ENCODE data around the gene SLC52A1.
"Not testable (repeated sequence)": the region's sequence is repeated elsewhere in the genome, so short reads cannot be mapped to it uniquely, and the experiment has no call there.

SLC52A1 gene

DNA sequence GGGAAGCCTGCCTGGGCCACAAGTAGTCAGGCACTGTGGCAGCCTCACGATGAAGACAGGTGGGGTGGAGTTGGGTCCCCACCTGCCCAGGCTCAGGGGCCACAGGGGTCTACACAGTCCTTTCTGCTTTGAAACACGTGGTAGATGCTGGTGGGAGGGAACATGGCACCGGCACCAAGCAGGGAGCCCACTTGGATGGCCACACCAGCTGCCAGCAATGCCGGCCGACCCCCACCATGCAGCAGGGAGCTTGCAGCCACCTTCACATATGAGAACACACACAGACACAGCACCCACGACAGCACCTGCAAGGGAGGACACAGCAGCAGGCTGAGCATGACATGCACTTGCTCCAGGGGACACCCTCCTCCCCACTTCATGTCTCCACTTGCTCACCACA, 2.4 kb downstream of the SLC52A1 start:
- no peaks in the 10 kb centered on the region for H3K9me3 ChIP-seq (ENCODE audit: control insufficient read depth in 5 of 5, low read length in 5 of 5)
- H3K36me3 ChIP-seq (ENCODE audit: control insufficient read depth in 5 of 5, insufficient read depth in 5 of 5, low read length in 5 of 5): no peaks in the 10 kb centered on the region
- H3K4me3 ChIP-seq (ENCODE audit: low read depth in 1 of 5, low read length in 5 of 5): no peak overlapping the region
- H3K9ac ChIP-seq (ENCODE audit: low read length in 5 of 5): no peak overlapping the region
- peaks cover 0 to 19% (median 14%) of the 10 kb centered on the region in 5 donors for H3K4me1 ChIP-seq (ENCODE audit: control insufficient read depth in 5 of 5, insufficient read depth in 5 of 5, low read length in 5 of 5)
- no peak overlapping the region for H3K27ac ChIP-seq (ENCODE audit: low read depth, low read length)
- peaks cover 0 to 6% (median 3%) of the 10 kb centered on the region in 5 donors for H3K27me3 ChIP-seq (ENCODE audit: control insufficient read depth in 5 of 5, insufficient read depth in 4 of 5, low read length in 5 of 5)

- Histone ChIP-seq H3K4me1 (ENCODE audit: control insufficient read depth in 5 of 5, insufficient read depth in 5 of 5, low read length in 5 of 5) (peaks cover 0 to 19% (median 15%) of the 10 kb centered on the region in 5 donors), H3K27ac (ENCODE audit: low read depth, low read length) (no peak overlapping the region), H3K4me3 (ENCODE audit: low read depth in 1 of 5, low read length in 5 of 5) (peak overlapping the region; percentile 43 to 69 (median 56)), H3K27me3 (ENCODE audit: control insufficient read depth in 5 of 5, insufficient read depth in 4 of 5, low read length in 5 of 5) (peaks cover 0 to 6% (median 3%) of the 10 kb centered on the region in 5 donors), H3K9ac (ENCODE audit: low read length in 5 of 5) (peak overlapping the region in 3 of 5 donors; percentile 53 to 73 (median 68)), H3K9me3 (ENCODE audit: control insufficient read depth in 5 of 5, low read length in 5 of 5) (no peaks in the 10 kb centered on the region), H3K36me3 (ENCODE audit: control insufficient read depth in 5 of 5, insufficient read depth in 5 of 5, low read length in 5 of 5) (no peaks in the 10 kb centered on the region)
These were observed 3.7 kb downstream of the SLC52A1 start for GRCh38 chr17:5031365-5032082.

- H3K9me3 ChIP-seq (ENCODE audit: control insufficient read depth in 5 of 5, low read length in 5 of 5); H3K27me3 ChIP-seq (ENCODE audit: control insufficient read depth in 5 of 5, insufficient read depth in 4 of 5, low read length in 5 of 5); H3K36me3 ChIP-seq (ENCODE audit: control insufficient read depth in 5 of 5, insufficient read depth in 5 of 5, low read length in 5 of 5); H3K27ac ChIP-seq (ENCODE audit: low read depth, low read length); H3K9ac ChIP-seq (ENCODE audit: low read length in 5 of 5); H3K4me3 ChIP-seq (ENCODE audit: low read depth in 1 of 5, low read length in 5 of 5): not testable (repeated sequence)
- H3K4me1 ChIP-seq (ENCODE audit: control insufficient read depth in 5 of 5, insufficient read depth in 5 of 5, low read length in 5 of 5): peaks cover 0 to 26% (median 19%) of the 10 kb centered on the region in 5 donors
These were observed 5.1 kb downstream of the SLC52A1 start for GRCh38 chr17:5030168-5030567.

DNA sequence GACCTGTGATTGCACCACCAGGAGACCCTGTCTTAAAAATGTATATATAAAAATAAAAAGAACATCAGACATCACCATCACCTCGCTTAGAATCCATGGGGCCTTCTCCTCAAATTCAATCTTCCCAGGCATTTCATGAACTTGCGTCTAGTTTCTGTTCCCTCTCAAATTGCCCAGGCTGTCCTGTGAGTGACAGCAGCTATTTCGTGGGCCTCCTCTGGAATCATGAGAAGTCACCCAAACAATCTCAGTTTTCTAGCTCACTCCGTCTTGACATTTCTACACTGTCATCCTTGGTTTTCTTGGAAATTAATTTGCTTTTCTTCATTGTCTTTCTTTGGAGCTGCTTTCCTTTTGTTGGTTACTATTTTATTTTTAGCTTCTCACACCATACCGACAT, 7.3 kb downstream of the SLC52A1 start:
- H3K4me1 ChIP-seq (ENCODE audit: control insufficient read depth in 5 of 5, insufficient read depth in 5 of 5, low read length in 5 of 5): peaks cover 0 to 23% (median 19%) of the 10 kb centered on the region in 5 donors
- H3K27me3 ChIP-seq (ENCODE audit: control insufficient read depth in 5 of 5, insufficient read depth in 4 of 5, low read length in 5 of 5): no peaks in the 10 kb centered on the region
- peaks cover 0 to 13% (median 11%) of the 10 kb centered on the region in 5 donors for H3K36me3 ChIP-seq (ENCODE audit: control insufficient read depth in 5 of 5, insufficient read depth in 5 of 5, low read length in 5 of 5)
- no peak overlapping the region for H3K9ac ChIP-seq (ENCODE audit: low read length in 5 of 5)
- H3K9me3 ChIP-seq (ENCODE audit: control insufficient read depth in 5 of 5, low read length in 5 of 5): no peaks in the 10 kb centered on the region
- H3K4me3 ChIP-seq (ENCODE audit: low read depth in 1 of 5, low read length in 5 of 5): no peak overlapping the region
- no peak overlapping the region for H3K27ac ChIP-seq (ENCODE audit: low read depth, low read length)

GRCh38 chr17:5027299-5027698, 7.9 kb downstream of the SLC52A1 start:
- peaks cover 0 to 19% (median 16%) of the 10 kb centered on the region in 5 donors for H3K36me3 ChIP-seq (ENCODE audit: control insufficient read depth in 5 of 5, insufficient read depth in 5 of 5, low read length in 5 of 5)
- no peaks in the 10 kb centered on the region for H3K27me3 ChIP-seq (ENCODE audit: control insufficient read depth in 5 of 5, insufficient read depth in 4 of 5, low read length in 5 of 5)
- peaks cover 0 to 23% (median 19%) of the 10 kb centered on the region in 5 donors for H3K4me1 ChIP-seq (ENCODE audit: control insufficient read depth in 5 of 5, insufficient read depth in 5 of 5, low read length in 5 of 5)
- H3K4me3 ChIP-seq (ENCODE audit: low read depth in 1 of 5, low read length in 5 of 5): no peak overlapping the region
- no peak overlapping the region for H3K27ac ChIP-seq (ENCODE audit: low read depth, low read length)
- H3K9ac ChIP-seq (ENCODE audit: low read length in 5 of 5): no peak overlapping the region
- H3K9me3 ChIP-seq (ENCODE audit: control insufficient read depth in 5 of 5, low read length in 5 of 5): no peaks in the 10 kb centered on the region

DNA sequence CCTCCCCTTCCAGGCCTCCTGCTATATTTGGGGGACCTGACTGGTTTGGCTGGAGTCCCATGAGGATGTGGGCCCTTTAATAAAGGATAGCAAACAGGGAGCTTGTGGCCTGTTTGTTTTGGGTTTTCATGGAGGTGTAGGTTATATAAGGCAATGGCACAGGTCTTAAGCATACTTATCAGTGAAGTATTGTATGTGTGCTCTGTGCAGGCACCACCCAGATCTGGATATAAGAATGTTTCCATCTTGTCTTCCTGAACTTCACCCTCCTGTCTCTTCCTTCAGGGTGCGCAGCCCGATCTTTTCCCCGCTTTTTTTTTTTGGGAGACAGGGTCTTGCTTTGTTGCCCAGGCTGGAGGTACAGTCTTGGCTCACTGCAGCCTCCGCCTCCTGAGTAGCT, 10.6 kb downstream of the SLC52A1 start:
- H3K4me3 ChIP-seq (ENCODE audit: low read depth in 1 of 5, low read length in 5 of 5): no peak overlapping the region
- no peaks in the 10 kb centered on the region for H3K9me3 ChIP-seq (ENCODE audit: control insufficient read depth in 5 of 5, low read length in 5 of 5)
- H3K36me3 ChIP-seq (ENCODE audit: control insufficient read depth in 5 of 5, insufficient read depth in 5 of 5, low read length in 5 of 5): peaks cover 0 to 46% (median 41%) of the 10 kb centered on the region in 5 donors
- no peak overlapping the region for H3K9ac ChIP-seq (ENCODE audit: low read length in 5 of 5)
- no peaks in the 10 kb centered on the region for H3K27me3 ChIP-seq (ENCODE audit: control insufficient read depth in 5 of 5, insufficient read depth in 4 of 5, low read length in 5 of 5)
- H3K4me1 ChIP-seq (ENCODE audit: control insufficient read depth in 5 of 5, insufficient read depth in 5 of 5, low read length in 5 of 5): peaks cover 0 to 12% (median 9%) of the 10 kb centered on the region in 5 donors
- H3K27ac ChIP-seq (ENCODE audit: low read depth, low read length): no peak overlapping the region

DNA sequence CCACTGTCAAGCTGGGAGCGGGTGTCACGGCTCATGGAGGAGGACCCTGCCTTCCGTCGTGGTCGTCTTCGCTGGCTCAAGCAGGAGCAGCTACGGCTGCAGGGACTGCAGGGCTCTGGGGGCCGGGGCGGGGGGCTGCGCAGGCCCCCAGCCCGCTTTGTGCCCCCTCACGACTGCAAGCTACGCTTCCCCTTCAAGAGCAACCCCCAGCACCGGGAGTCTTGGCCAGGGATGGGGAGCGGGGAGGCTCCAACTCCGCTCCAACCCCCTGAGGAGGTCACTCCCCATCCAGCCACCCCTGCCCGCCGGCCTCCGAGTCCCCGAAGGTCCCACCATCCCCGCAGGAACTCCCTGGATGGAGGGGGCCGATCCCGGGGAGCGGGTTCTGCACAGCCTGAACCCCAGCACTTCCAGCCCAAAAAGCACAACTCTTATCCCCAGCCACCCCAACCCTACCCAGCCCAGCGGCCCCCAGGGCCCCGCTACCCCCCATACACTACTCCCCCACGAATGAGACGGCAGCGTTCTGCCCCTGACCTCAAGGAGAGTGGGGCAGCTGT, 11.6 kb downstream of the SLC52A1 start:
- H3K4me1 ChIP-seq (ENCODE audit: control insufficient read depth in 5 of 5, insufficient read depth in 5 of 5, low read length in 5 of 5): peaks cover 0 to 12% (median 9%) of the 10 kb centered on the region in 5 donors
- H3K9ac ChIP-seq (ENCODE audit: low read length in 5 of 5): no peak overlapping the region
- no peaks in the 10 kb centered on the region for H3K27me3 ChIP-seq (ENCODE audit: control insufficient read depth in 5 of 5, insufficient read depth in 4 of 5, low read length in 5 of 5)
- H3K4me3 ChIP-seq (ENCODE audit: low read depth in 1 of 5, low read length in 5 of 5): no peak overlapping the region
- H3K9me3 ChIP-seq (ENCODE audit: control insufficient read depth in 5 of 5, low read length in 5 of 5): no peaks in the 10 kb centered on the region
- no peak overlapping the region for H3K27ac ChIP-seq (ENCODE audit: low read depth, low read length)
- H3K36me3 ChIP-seq (ENCODE audit: control insufficient read depth in 5 of 5, insufficient read depth in 5 of 5, low read length in 5 of 5): peaks cover 0 to 55% (median 49%) of the 10 kb centered on the region in 5 donors

DNA sequence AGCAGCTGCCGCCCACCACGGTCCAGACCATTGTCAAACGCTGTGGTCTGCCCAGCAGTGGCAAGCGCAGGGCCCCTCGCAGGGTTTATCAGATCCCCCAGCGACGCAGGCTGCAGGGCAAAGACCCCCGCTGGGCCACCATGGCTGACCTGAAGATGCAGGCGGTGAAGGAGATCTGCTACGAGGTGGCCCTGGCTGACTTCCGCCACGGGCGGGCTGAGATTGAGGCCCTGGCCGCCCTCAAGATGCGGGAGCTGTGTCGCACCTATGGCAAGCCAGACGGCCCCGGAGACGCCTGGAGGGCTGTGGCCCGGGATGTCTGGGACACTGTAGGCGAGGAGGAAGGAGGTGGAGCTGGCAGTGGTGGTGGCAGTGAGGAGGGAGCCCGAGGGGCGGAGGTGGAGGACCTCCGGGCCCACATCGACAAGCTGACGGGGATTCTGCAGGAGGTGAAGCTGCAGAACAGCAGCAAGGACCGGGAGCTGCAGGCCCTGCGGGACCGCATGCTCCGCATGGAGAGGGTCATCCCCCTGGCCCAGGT, 13.0 kb downstream of the SLC52A1 start:
- Histone ChIP-seq H3K4me3 (ENCODE audit: low read depth in 1 of 5, low read length in 5 of 5) (no peak overlapping the region), H3K27me3 (ENCODE audit: control insufficient read depth in 5 of 5, insufficient read depth in 4 of 5, low read length in 5 of 5) (no peaks in the 10 kb centered on the region), H3K4me1 (ENCODE audit: control insufficient read depth in 5 of 5, insufficient read depth in 5 of 5, low read length in 5 of 5) (peaks cover 0 to 12% (median 9%) of the 10 kb centered on the region in 5 donors), H3K9me3 (ENCODE audit: control insufficient read depth in 5 of 5, low read length in 5 of 5) (no peaks in the 10 kb centered on the region), H3K27ac (ENCODE audit: low read depth, low read length) (no peak overlapping the region), H3K9ac (ENCODE audit: low read length in 5 of 5) (no peak overlapping the region), H3K36me3 (ENCODE audit: control insufficient read depth in 5 of 5, insufficient read depth in 5 of 5, low read length in 5 of 5) (peaks cover 0 to 67% (median 56%) of the 10 kb centered on the region in 5 donors)

DNA sequence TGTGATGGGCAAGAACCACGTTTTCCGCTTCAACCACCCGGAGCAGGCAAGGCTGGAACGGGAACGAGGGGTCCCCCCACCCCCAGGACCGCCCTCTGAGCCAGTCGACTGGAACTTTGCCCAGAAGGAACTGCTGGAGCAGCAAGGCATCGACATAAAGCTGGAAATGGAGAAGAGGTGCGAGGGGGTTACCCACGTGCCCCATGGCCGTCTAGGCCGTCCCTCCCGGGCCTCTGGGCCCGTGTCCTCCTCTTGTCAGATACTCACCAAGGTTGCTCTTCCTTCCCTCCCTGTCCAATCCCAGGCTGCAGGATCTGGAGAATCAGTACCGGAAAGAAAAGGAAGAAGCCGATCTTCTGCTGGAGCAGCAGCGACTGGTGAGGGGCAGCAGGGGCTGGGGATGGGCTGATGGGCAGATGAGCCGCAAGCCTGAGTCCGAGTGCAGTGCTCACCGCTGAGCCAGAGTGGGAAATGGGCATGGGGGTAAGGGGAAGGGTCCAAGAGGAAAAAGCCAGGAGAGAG, 14.7 kb downstream of the SLC52A1 start:
- H3K27ac ChIP-seq (ENCODE audit: low read depth, low read length): no peak overlapping the region
- H3K27me3 ChIP-seq (ENCODE audit: control insufficient read depth in 5 of 5, insufficient read depth in 4 of 5, low read length in 5 of 5): no peaks in the 10 kb centered on the region
- H3K36me3 ChIP-seq (ENCODE audit: control insufficient read depth in 5 of 5, insufficient read depth in 5 of 5, low read length in 5 of 5): peaks cover 0 to 76% (median 64%) of the 10 kb centered on the region in 5 donors
- H3K4me3 ChIP-seq (ENCODE audit: low read depth in 1 of 5, low read length in 5 of 5): no peak overlapping the region
- H3K9ac ChIP-seq (ENCODE audit: low read length in 5 of 5): no peak overlapping the region
- H3K4me1 ChIP-seq (ENCODE audit: control insufficient read depth in 5 of 5, insufficient read depth in 5 of 5, low read length in 5 of 5): peaks cover 0 to 6% (median 0%) of the 10 kb centered on the region in 5 donors
- H3K9me3 ChIP-seq (ENCODE audit: control insufficient read depth in 5 of 5, low read length in 5 of 5): no peaks in the 10 kb centered on the region

GRCh38 chr17:5019475-5019956, 15.7 kb downstream of the SLC52A1 start:
- Histone ChIP-seq H3K27me3 (ENCODE audit: control insufficient read depth in 5 of 5, insufficient read depth in 4 of 5, low read length in 5 of 5) (no peaks in the 10 kb centered on the region), H3K36me3 (ENCODE audit: control insufficient read depth in 5 of 5, insufficient read depth in 5 of 5, low read length in 5 of 5) (peaks cover 0 to 86% (median 70%) of the 10 kb centered on the region in 5 donors), H3K4me3 (ENCODE audit: low read depth in 1 of 5, low read length in 5 of 5) (no peak overlapping the region), H3K4me1 (ENCODE audit: control insufficient read depth in 5 of 5, insufficient read depth in 5 of 5, low read length in 5 of 5) (peaks cover 0 to 2% (median 0%) of the 10 kb centered on the region in 5 donors), H3K9ac (ENCODE audit: low read length in 5 of 5) (no peak overlapping the region), H3K27ac (ENCODE audit: low read depth, low read length) (no peak overlapping the region), H3K9me3 (ENCODE audit: control insufficient read depth in 5 of 5, low read length in 5 of 5) (no peaks in the 10 kb centered on the region)
